ENCODE measurements around the gene KCTD5. TPM values are rescaled to one million over a fixed set of nuclear protein-coding genes. Genes with fewer than 3 reads are reported as not detected.
"Not testable (repeated sequence)": the region's sequence is repeated elsewhere in the genome, so short reads cannot be mapped to it uniquely, and the experiment has no call there.

KCTD5 gene
- total and polyA plus RNA-seq, 2 of the 8 experiments (the other 6 are each of a cell fraction or from before 2014, with no cell fraction given): 26.6 to 31.8 TPM

- TF ChIP-seq TBP (IDR thresholded peaks at IDR 0.05; ENCODE audit: low read depth, low read length) (no peak), RFX5 (IDR thresholded peaks at IDR 0.05; ENCODE audit: borderline replicate concordance, low read depth, low read length) (no peak), MAX (IDR thresholded peaks at IDR 0.05) (no peak), SP4 (IDR thresholded peaks at IDR 0.05; ENCODE audit: low read length) (no peak), POU5F1 (IDR thresholded peaks at IDR 0.05; ENCODE audit: low read depth, low read length) (no peak), KDM1A (IDR thresholded peaks at IDR 0.05; ENCODE audit: borderline replicate concordance, low read length) (no peak)
These were observed 10.8 kb downstream of the KCTD5 start (continued) for GRCh38 chr16:2692948-2693651.

GRCh38 chr16:2696601-2697250 is 14.4 kb downstream of the KCTD5 start:
- not testable (repeated sequence) for H2BK120ac ChIP-seq (replicated peaks; ENCODE audit: low read depth, low read length); H4K91ac ChIP-seq (replicated peaks; ENCODE audit: insufficient read length, low read length); H3K4me1 ChIP-seq (replicated peaks in 1 of 4; ENCODE audit: control insufficient read depth in 3 of 4, insufficient read depth in 4 of 4, low read length in 3 of 4); H3K27me3 ChIP-seq (replicated peaks in 1 of 4; ENCODE audit: control insufficient read depth in 3 of 4, extremely low read depth in 1 of 4, insufficient read depth in 3 of 4, low read length in 3 of 4); H3K4me3 ChIP-seq (ENCODE audit: extremely low read depth in 1 of 4, insufficient read depth in 2 of 4, low read depth in 3 of 4, low read length in 4 of 4); H3K23me2 ChIP-seq (ENCODE audit: low read depth, low read length); H3K79me2 ChIP-seq (ENCODE audit: control insufficient read depth in 1 of 2, insufficient read depth in 2 of 2, low read length in 2 of 2); H4K8ac ChIP-seq (ENCODE audit: extremely low read depth, insufficient read depth, low read length); H3K9me3 ChIP-seq (ENCODE audit: insufficient read depth in 2 of 2, low read depth in 1 of 2, low read length in 1 of 2); H3K14ac ChIP-seq (ENCODE audit: insufficient read length); FAIRE-seq; H3K27ac ChIP-seq (ENCODE audit: low read depth, low read length); H2BK12ac ChIP-seq (ENCODE audit: low read depth, low read length); H3K18ac ChIP-seq (ENCODE audit: extremely low read depth, low read length); H3K23ac ChIP-seq (ENCODE audit: insufficient read length); H2AK5ac ChIP-seq (ENCODE audit: low read depth, low read length); H2BK20ac ChIP-seq (ENCODE audit: low read length); H3K79me1 ChIP-seq (ENCODE audit: low read depth, low read length); H3K4me2 ChIP-seq (ENCODE audit: insufficient read depth in 1 of 2, low read depth in 2 of 2, low read length in 2 of 2); H3K9ac ChIP-seq (replicated peaks in 1 of 4; ENCODE audit: extremely low read depth in 1 of 4, low read depth in 3 of 4, low read length in 3 of 4); H2BK15ac ChIP-seq (ENCODE audit: low read length); H3K4ac ChIP-seq (replicated peaks; ENCODE audit: insufficient read length, low read depth, low read length); H2AFZ ChIP-seq (ENCODE audit: low read length); H4K5ac ChIP-seq (ENCODE audit: insufficient read length, low read depth, low read length); DNase-seq (ENCODE audit: low read depth in 1 of 2, low spot score in 2 of 2); H3K56ac ChIP-seq (replicated peaks; ENCODE audit: insufficient read length, low read depth, low read length); H2BK5ac ChIP-seq (ENCODE audit: low read depth, low read length)
- ChIA-PET POLR2A (ENCODE audit: partially characterized antibody) (interaction anchor here (0.6 kb wide), 1 partner anchor 240 kb away, joined by 3 read pairs; no protein-coding TSS in a partner anchor), CTCF (ENCODE audit: partially characterized antibody) (interaction anchor here (1.0 kb wide), 1 partner anchor 22 kb away, joined by 3 read pairs; no protein-coding TSS in a partner anchor)
- 96% methylated on average over 30 of the region's 37 CpGs; no CpG with 5 or more reads in 1 of the 2 experiments for WGBS, 2 experiments (ENCODE audit: extremely low coverage in 1 of 2, insufficient coverage in 1 of 2, insufficient read length in 1 of 2, insufficient replicate concordance in 2 of 2, low coverage in 1 of 2, low lambda C conversion rate in 2 of 2, missing lambda C conversion rate in 1 of 2)
- Histone ChIP-seq H4K20me1 (replicated peaks in 1 of 2; ENCODE audit: control insufficient read depth in 1 of 2, insufficient read depth in 2 of 2, low read length in 2 of 2) (peaks cover 0 to 23% of the 10 kb centered on the region in 2 experiments), H3K36me3 (ENCODE audit: control insufficient read depth in 2 of 4, insufficient read depth in 4 of 4, low read length in 3 of 4) (peaks cover 0 to 17% (median 6%) of the 10 kb centered on the region in 4 experiments; a peak in 4 of 8 replicates)
